ENCODE data around the gene VSTM2B.

DNA sequence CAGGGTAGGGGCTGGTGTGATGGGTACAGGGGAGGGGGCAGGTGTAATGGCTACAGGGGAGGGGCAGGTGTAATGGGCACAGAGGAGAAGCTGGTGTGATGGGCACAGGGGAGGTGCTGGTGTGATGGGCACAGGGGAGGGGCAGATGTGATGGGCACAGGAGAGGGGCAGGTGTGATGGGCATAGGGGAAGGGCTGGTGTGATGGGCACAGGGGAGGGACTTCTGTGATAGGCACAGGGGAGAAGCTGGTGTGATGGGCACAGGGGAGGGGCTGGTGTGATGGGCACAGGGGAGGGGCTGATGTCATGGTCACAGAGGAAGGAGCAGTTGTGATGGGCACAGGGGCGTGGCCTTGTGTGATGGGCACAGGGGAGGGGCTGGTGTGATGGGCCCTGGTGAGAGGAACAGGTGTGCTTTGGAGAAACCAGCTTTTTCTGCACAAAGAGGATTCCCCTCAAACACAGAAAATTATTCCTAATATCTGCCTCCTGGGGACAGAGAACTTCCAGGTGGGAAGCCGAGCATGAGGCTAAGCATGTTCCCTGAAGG, 41.6 kb downstream of the VSTM2B start:
- TF ChIP-seq FOSL2 (IDR thresholded peaks at IDR 0.05; ENCODE audit: borderline replicate concordance, low read depth) (no peak), YY1 (IDR thresholded peaks at IDR 0.05; ENCODE audit: low read depth) (no peak), SIN3A (IDR thresholded peaks at IDR 0.05; ENCODE audit: borderline replicate concordance, low read depth, low read length) (no peak), GATA2 (CRISPR knock-in tag; IDR thresholded peaks at IDR 0.05) (no peak), SMC3 (IDR thresholded peaks at IDR 0.05; ENCODE audit: low read depth, low read length) (no peak), CHD2 (IDR thresholded peaks at IDR 0.05; ENCODE audit: low read length, partially characterized antibody) (no peak), FOXJ3 (CRISPR knock-in tag; IDR thresholded peaks at IDR 0.05) (no peak)
- TF ChIP-seq, protein P1, sequence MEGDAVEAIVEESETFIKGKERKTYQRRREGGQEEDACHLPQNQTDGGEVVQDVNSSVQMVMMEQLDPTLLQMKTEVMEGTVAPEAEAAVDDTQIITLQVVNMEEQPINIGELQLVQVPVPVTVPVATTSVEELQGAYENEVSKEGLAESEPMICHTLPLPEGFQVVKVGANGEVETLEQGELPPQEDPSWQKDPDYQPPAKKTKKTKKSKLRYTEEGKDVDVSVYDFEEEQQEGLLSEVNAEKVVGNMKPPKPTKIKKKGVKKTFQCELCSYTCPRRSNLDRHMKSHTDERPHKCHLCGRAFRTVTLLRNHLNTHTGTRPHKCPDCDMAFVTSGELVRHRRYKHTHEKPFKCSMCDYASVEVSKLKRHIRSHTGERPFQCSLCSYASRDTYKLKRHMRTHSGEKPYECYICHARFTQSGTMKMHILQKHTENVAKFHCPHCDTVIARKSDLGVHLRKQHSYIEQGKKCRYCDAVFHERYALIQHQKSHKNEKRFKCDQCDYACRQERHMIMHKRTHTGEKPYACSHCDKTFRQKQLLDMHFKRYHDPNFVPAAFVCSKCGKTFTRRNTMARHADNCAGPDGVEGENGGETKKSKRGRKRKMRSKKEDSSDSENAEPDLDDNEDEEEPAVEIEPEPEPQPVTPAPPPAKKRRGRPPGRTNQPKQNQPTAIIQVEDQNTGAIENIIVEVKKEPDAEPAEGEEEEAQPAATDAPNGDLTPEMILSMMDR (IDR thresholded peaks at IDR 0.05), result no peak
- TF ChIP-seq, protein P2, sequence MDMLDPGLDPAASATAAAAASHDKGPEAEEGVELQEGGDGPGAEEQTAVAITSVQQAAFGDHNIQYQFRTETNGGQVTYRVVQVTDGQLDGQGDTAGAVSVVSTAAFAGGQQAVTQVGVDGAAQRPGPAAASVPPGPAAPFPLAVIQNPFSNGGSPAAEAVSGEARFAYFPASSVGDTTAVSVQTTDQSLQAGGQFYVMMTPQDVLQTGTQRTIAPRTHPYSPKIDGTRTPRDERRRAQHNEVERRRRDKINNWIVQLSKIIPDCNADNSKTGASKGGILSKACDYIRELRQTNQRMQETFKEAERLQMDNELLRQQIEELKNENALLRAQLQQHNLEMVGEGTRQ (IDR thresholded peaks at IDR 0.05; ENCODE audit: borderline replicate concordance, low read depth, low read length), result no peak
